ENCODE measurements around the gene ORAI3.

The ORAI3 gene

DNA sequence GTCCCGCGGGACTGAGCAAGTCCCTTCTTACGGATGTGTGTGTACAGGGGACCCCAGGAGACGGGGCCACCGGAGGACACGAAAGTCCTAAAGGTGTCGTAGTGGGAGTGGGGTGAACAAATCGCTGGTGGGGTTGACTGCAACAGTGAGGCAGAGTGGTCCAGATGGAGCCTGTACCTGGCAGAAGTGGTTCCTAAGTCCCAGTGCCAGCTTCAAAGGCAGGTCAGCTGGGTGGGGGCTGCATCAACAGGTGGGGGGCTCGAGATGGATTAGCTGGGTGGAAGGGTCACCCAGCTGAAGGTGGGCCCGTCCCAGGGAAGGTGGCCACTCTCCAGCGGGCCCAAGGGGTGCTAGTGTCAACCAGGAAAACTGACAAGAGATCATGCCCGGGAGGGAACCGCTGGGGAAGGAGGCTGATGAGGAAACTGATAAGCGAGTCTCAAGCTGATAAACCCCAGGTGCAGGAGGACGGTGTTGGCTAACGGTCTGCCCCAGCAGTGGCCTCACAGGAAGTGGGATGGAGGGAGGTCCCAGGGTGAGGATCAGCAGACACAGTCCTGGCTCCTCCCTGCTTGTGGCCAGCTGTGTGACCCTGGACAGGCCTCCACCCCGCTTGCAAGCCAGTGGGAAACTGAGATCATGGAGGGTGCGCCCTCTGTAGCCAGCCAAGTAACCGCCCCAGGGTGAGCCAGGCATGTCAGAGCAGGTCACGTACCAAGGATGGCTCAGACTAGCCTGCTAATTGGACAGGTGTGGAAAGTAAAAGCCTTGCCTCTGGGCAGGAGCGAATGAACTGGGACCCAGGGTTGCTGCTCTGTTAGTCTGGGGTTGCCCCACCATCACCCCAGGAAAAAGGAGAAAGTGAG lies 1.0 kb downstream of the ORAI3 start:
- no peak for FAIRE-seq

DNA sequence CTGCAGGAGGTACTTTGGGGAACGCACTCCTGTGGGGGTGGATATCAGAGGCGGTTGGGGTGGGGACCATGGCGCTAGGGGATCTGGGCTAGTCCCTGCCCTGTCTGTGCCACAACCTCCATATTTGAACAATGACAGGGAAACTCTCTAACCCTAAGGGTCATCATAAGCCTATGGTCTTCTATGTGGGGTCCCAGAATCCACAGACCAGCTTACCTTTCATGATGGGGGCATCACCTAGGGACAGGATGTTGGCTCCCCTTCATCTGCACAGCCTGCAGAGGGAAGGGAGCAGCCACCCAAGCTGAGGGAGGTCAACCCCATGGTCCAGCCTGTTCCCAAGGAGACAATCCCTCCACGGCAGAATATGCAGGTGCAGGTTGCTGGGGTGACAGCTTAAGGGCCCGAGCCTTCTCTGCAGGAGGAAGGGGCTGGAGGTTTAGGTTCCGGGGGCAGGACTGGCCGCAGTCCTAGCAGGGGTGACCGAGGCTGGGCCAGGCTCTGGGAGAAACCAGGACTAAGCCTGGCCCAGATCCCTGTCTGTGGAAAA lies 1.7 kb downstream of the ORAI3 start:
- FAIRE-seq, result no peak

DNA sequence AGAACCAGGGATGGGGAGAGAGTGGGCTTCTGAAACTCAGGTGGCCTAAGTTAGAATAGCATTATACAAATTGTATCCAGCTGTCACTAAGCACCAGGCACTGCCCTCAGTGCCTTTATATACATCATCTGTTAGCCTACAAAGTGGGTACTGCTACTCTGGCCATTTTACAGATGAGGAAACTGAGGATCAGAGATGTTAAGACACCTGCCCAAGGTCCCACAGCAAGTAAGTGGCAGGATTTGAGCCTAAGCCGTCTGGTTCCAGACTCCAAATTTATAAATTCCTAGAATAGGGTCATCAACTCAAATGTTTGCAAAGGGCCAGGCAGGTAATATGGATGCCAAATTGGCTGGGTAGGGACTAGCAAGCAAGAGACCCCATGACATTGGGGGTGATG lies 2.3 kb downstream of the ORAI3 start:
- no peak for FAIRE-seq

GRCh38 chr16:30951750-30952149 lies 2.9 kb downstream of the ORAI3 start:
- FAIRE-seq, result no peak

DNA sequence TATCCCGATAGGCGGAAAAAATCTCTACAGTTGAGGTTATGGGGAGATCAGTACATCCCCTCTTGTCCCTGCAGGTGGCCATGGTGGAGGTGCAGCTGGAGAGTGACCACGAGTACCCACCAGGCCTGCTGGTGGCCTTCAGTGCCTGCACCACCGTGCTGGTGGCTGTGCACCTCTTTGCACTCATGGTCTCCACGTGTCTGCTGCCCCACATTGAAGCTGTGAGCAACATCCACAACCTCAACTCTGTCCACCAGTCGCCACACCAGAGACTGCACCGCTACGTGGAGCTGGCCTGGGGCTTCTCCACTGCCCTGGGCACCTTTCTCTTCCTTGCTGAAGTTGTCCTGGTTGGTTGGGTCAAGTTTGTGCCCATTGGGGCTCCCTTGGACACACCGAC lies 4.2 kb downstream of the ORAI3 start:
- no peak for FAIRE-seq

DNA sequence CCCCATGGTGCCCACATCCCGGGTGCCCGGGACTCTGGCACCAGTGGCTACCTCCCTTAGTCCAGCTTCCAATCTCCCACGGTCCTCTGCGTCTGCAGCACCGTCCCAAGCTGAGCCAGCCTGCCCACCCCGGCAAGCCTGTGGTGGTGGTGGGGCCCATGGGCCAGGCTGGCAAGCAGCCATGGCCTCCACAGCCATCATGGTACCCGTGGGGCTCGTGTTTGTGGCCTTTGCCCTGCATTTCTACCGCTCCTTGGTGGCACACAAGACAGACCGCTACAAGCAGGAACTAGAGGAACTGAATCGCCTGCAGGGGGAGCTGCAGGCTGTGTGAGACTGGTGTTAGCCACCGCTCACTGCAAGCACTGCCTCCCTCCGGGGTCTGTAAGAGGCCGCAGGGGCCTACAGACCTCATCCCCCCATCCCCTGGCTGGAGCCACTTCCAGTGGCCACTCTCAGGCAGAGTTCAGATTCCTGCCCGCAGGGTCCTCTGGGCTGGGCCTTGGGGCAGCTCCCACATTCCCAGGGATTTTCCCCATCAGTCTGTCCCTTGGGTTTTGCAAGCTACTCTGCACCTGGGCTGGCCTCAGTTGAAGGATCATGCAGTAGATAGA lies 4.8 kb downstream of the ORAI3 start:
- FAIRE-seq, result no peak

DNA sequence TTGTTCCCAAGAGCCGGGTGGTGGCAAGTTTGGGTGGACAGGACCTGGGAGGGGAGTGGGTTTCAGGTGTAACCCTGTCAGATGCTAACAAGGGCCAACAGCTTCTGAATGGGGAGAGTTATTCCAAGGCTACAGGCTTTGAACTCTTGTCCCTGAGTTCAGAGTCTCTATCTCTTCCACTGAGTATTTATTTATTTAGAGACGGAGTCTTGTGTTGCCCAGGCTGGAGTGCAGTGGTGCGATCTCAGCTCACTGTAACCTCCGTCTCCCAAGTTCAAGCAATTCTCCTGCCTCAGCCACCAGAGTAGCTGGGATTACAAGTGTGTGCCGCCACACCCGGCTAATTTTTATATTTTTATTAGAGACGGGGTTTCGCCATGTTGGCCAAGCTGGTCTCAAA lies 6.1 kb downstream of the ORAI3 start:
- FAIRE-seq, result no peak

GRCh38 chr16:30956601-30957455 lies 8.0 kb downstream of the ORAI3 start:
- FAIRE-seq, result no peak

- FAIRE-seq, result no peak
These were observed 8.7 kb downstream of the ORAI3 start, which contains the start of gene SETD1A for GRCh38 chr16:30957456-30958174. Gene SETD1A (plus strand): TSS chr16:30957754. CDS start chr16:30958732, 978 bp downstream.

DNA sequence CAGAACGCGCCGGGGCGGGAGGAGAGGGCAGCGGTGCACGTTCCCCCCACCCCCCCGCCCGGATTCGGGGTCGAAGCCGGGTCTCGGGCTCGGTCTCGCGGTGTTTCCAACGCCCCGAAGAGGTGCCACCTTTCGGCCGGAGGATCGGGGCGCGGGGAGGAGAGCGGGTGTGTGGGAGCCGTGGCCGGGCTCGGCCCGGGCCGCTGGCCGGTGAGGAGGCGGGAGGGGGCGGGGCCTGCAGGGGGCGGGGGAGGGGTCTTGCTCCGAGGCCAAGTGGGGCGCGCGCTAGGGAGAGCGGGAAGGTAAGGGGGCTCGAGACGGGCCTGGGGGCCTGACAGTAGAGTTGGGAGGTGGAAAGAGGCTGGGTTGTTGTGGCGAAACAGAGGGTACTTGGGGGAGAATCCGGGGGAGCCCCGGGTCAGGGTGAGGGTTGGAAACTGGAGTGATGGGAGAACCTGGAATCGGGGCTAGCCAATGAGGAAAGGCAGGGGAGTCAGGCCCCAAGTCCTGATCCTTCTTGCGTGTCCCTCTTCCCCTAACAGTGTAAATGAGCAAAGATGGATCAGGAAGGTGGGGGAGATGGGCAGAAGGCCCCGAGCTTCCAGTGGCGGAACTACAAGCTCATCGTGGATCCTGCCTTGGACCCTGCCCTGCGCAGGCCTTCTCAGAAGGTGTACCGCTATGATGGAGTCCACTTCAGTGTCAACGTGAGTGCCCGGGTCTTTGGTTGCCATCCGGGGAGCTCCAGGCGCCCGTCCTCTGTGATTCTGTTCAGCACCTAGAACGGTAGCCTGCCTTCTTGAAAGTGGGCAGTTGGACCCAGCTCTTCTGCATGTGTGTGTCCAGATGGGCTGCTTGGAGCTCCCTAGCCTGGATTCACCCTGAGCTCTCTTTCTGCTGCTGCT lies 9.6 kb downstream of the ORAI3 start:
- FAIRE-seq, result no peak

DNA sequence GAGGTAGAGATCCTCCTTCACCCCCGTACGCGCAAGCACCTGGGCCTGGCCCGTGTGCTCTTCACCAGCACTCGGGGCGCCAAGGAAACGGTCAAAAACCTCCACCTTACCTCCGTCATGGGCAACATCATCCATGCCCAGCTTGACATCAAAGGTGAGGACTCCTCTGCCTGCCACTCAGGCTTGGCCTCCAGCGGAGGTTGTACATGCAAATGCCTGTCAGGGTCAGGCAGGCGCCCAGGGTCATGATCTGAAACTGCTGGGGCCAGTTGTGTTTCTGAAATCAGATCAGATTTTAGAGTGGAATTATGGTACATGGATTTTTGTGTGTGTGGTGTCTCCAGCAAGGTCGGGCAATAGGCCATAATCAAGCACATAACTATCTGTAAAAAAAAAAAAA lies 12.5 kb downstream of the ORAI3 start:
- no peak for FAIRE-seq

DNA sequence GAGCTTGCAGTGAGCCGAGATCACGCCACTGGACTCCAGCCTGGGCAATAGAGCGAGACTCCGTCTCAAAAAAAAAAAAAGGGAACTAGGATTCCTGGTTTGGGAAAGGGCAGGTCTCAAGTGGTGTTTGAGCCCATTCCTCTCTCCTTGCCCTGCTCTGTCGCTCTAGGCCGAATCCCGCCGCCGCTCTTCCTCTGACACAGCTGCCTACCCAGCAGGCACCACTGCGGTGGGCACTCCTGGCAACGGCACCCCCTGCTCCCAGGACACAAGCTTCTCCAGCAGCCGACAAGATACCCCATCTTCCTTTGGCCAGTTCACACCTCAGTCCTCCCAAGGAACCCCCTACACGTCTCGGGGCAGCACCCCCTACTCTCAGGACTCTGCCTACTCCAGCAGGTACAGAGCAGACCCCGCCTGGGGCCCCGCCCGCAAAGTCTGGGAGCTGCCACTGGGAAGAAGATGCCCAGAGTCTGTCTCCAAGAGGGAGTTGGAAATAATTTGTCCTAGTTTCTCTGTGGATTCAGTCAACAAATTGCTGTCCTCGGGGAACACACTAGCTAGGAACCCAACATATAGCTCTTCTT lies 15.2 kb downstream of the ORAI3 start:
- FAIRE-seq, result no peak

- FAIRE-seq, result no peak
These were observed 15.8 kb downstream of the ORAI3 start for GRCh38 chr16:30964574-30965226.

DNA sequence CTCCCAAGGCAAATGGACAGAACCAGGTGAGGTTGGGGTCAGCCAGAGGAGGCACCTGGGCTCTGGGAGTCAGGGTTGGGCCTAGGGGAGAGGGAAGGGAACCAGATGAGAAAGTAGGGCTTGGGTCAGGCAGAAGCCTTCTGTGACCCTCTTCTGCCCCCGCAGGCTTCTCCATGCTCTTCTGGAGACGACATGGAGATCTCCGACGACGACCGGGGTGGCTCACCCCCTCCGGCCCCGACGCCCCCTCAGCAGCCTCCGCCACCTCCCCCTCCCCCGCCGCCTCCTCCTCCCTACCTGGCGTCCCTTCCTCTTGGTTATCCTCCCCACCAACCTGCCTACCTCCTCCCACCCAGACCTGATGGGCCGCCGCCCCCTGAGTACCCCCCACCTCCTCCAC lies 16.6 kb downstream of the ORAI3 start:
- no peak for FAIRE-seq

DNA sequence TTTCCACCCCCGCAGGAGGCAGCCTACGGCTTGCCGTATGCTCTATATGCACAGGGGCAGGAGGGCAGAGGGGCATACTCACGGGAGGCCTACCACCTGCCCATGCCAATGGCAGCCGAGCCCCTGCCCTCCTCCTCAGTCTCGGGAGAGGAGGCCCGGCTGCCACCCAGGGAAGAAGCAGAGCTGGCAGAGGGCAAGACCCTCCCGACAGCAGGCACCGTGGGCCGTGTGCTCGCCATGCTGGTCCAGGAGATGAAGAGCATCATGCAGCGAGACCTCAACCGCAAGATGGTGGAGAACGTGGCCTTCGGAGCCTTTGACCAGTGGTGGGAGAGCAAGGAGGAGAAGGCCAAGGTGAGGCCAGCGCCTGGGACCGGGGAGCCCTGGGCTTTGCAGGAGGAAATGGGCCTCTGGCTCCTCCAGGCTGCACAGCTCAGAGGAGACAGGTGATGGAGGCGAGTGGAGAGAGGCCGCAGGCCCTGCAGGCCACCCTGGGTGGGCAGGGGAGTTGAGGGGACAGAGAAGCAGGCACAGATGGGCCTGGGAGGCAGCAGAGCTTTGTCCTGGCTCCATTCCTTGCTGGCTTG lies 17.3 kb downstream of the ORAI3 start:
- FAIRE-seq, result no peak

DNA sequence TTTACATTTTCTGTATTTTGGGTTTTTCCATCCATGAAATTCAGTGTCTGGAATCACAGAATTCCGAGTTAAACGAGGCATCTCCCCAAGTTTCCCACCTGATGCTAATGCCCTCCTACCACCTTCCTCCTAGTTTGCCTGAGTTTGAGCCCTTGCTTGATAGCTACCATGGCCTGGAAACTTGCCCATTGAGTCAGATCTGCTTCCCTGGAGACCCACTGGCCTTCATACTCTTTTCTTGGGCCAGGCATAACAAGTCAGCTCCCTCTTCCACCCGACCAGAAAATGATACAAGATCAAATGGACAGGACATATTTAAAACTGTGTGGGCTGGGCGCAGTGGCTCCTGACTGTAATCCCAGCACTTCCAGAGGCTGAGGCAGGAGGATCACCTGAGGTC lies 18.9 kb downstream of the ORAI3 start:
- no peak for FAIRE-seq

- FAIRE-seq, result no peak
These were observed 20.5 kb downstream of the ORAI3 start for GRCh38 chr16:30969246-30969842.

GRCh38 chr16:30971298-30971697 lies 22.4 kb downstream of the ORAI3 start:
- no peak for FAIRE-seq

GRCh38 chr16:30972872-30973271 lies 24.0 kb downstream of the ORAI3 start:
- no peak for FAIRE-seq

DNA sequence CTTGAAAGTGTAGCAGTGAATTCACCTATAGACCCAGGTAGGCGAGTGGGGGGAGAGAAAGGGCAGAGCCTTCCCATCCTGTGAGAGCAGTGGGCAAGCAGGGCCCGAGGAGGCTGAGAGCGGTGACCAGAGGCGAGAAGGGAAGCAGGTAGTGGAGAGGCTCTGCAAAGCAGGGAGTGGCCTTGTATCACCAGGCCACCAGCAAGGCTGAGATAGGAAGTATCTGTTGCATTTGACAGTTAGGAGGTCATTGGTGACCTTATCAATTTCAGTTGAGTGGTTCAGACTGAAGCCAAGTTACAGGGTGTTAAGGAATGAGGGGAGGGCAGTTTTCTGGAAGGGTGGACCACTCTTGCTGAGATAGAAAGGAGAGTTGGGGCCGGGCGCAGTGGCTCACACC lies 25.5 kb downstream of the ORAI3 start:
- no peak for FAIRE-seq
